Mesodermal cell (in vitro differentiated cells): ENCODE measurements around the gene USP9X.

Source experiments
- H3K27ac ChIP-seq: 2 replicates; pipeline ENCODE4 v1.7.0; 2013; ENCODE audit warnings: mild to moderate bottlenecking, low read depth, low read length, moderate library complexity; ENCODE audit not compliant: severe bottlenecking
- H3K36me3 ChIP-seq: 2 replicates; pipeline ENCODE4 v1.7.1; 2013; ENCODE audit warnings: mild to moderate bottlenecking, low read length, moderate library complexity; ENCODE audit not compliant: control insufficient read depth, insufficient read depth
- H3K4me1 ChIP-seq: one replicate; pipeline ENCODE4 v1.7.1; 2013; ENCODE audit warnings: mild to moderate bottlenecking, low read length; ENCODE audit not compliant: insufficient read depth, control insufficient read depth, poor library complexity, severe bottlenecking
- H3K4me3 ChIP-seq: 2 replicates; pipeline ENCODE4 v1.7.0; 2013; ENCODE audit warnings: low read length, control low read depth, mild to moderate bottlenecking; ENCODE audit not compliant: insufficient read depth, poor library complexity, severe bottlenecking; ENCODE audit errors: extremely low read depth
- H3K9me3 ChIP-seq: 2 replicates; pipeline ENCODE4 v1.7.1; 2013; ENCODE audit warnings: mild to moderate bottlenecking, low read length, moderate library complexity; ENCODE audit not compliant: control insufficient read depth
- WGBS, 2 experiments: methylation state at CpG; one replicate each; pipeline ENCODE4 v1.1.5; 2013; ENCODE audit warnings: missing lambda C conversion rate in 2 of 2; ENCODE audit not compliant: insufficient coverage in 2 of 2; 5-methylcytosine and 5-hydroxymethylcytosine counted together

USP9X gene

GRCh38 chrX:41122664-41123257 lies 37.5 kb downstream of the USP9X start:
- WGBS, 2 experiments = 100% methylated on average over 1 of the region's 7 CpGs
- Histone ChIP-seq H3K4me3 (no peak overlapping the region), H3K27ac (no peak overlapping the region), H3K9me3 (no peaks in the 10 kb centered on the region), H3K36me3 (peaks cover 22% of the 10 kb centered on the region), H3K4me1 (no peaks in the 10 kb centered on the region)

- peaks cover 29% of the 10 kb centered on the region for H3K36me3 ChIP-seq
- H3K9me3 ChIP-seq = no peaks in the 10 kb centered on the region
- no peaks in the 10 kb centered on the region for H3K4me1 ChIP-seq
- H3K27ac ChIP-seq = no peak overlapping the region
- WGBS, 2 experiments = no CpG with 5 or more reads among the region's 6 CpGs
- no peak overlapping the region for H3K4me3 ChIP-seq
These were observed 42.4 kb downstream of the USP9X start for GRCh38 chrX:41127477-41128192.

- 100% methylated on average over 1 of the region's 4 CpGs; no CpG with 5 or more reads in 1 of the 2 experiments for WGBS, 2 experiments
- Histone ChIP-seq H3K36me3 (peaks cover 30% of the 10 kb centered on the region), H3K4me1 (no peaks in the 10 kb centered on the region)
These were observed 43.7 kb downstream of the USP9X start for GRCh38 chrX:41128955-41129354.

GRCh38 chrX:41131766-41132165 lies 46.5 kb downstream of the USP9X start:
- WGBS, 2 experiments = no CpG with 5 or more reads among the region's 1 CpG
- Histone ChIP-seq H3K36me3 (peaks cover 50% of the 10 kb centered on the region), H3K4me1 (no peaks in the 10 kb centered on the region), H3K9me3 (no peaks in the 10 kb centered on the region), H3K4me3 (no peak overlapping the region), H3K27ac (no peak overlapping the region)

More at GRCh38 chrX:41128955-41129354, 43.7 kb downstream of the USP9X start:
- H3K4me3 ChIP-seq = no peak overlapping the region
- no peak overlapping the region for H3K27ac ChIP-seq
- no peaks in the 10 kb centered on the region for H3K9me3 ChIP-seq

GRCh38 chrX:41133551-41133950 lies 48.3 kb downstream of the USP9X start:
- Histone ChIP-seq H3K4me1 (no peaks in the 10 kb centered on the region), H3K27ac (no peak overlapping the region), H3K9me3 (no peaks in the 10 kb centered on the region), H3K36me3 (peaks cover 58% of the 10 kb centered on the region), H3K4me3 (no peak overlapping the region)
- no CpG with 5 or more reads among the region's 6 CpGs for WGBS, 2 experiments

GRCh38 chrX:41137589-41137988 lies 52.3 kb downstream of the USP9X start:
- H3K4me3 ChIP-seq = no peak overlapping the region
- H3K27ac ChIP-seq = no peak overlapping the region
- H3K4me1 ChIP-seq = no peaks in the 10 kb centered on the region
- no peaks in the 10 kb centered on the region for H3K9me3 ChIP-seq
- H3K36me3 ChIP-seq = peaks cover 46% of the 10 kb centered on the region

GRCh38 chrX:41142130-41142910 lies 57.1 kb downstream of the USP9X start:
- H3K4me3 ChIP-seq = no peak overlapping the region
- WGBS, 2 experiments = 80 to 100% methylated on average over 1 of the region's 5 CpGs
- H3K4me1 ChIP-seq = no peaks in the 10 kb centered on the region
- H3K36me3 ChIP-seq = peaks cover 31% of the 10 kb centered on the region
- no peak overlapping the region for H3K27ac ChIP-seq
- H3K9me3 ChIP-seq = no peaks in the 10 kb centered on the region

- WGBS, 2 experiments = no CpG with 5 or more reads among the region's 2 CpGs
- no peak overlapping the region for H3K27ac ChIP-seq
- peaks cover 5% of the 10 kb centered on the region for H3K4me1 ChIP-seq
- no peaks in the 10 kb centered on the region for H3K9me3 ChIP-seq
- no peak overlapping the region for H3K4me3 ChIP-seq
- peaks cover 38% of the 10 kb centered on the region for H3K36me3 ChIP-seq
These were observed 59.6 kb downstream of the USP9X start for GRCh38 chrX:41144873-41145272.

GRCh38 chrX:41145920-41146608 lies 60.8 kb downstream of the USP9X start:
- H3K27ac ChIP-seq = no peak overlapping the region
- no CpG with 5 or more reads among the region's 2 CpGs for WGBS, 2 experiments
- no peaks in the 10 kb centered on the region for H3K9me3 ChIP-seq
- peaks cover 38% of the 10 kb centered on the region for H3K36me3 ChIP-seq
- H3K4me3 ChIP-seq = no peak overlapping the region
- peaks cover 5% of the 10 kb centered on the region for H3K4me1 ChIP-seq

GRCh38 chrX:41148553-41148952 lies 63.3 kb downstream of the USP9X start:
- peak overlapping the region; percentile 71 for H3K27ac ChIP-seq
- 100% methylated on average over 1 of the region's 4 CpGs; no CpG with 5 or more reads in 1 of the 2 experiments for WGBS, 2 experiments
- H3K9me3 ChIP-seq = no peaks in the 10 kb centered on the region
- H3K4me3 ChIP-seq = no peak overlapping the region
- H3K4me1 ChIP-seq = peaks cover 5% of the 10 kb centered on the region
- peaks cover 43% of the 10 kb centered on the region for H3K36me3 ChIP-seq
